OCI-LY1 (cell line): Measurements from ENCODE around the gene RAD51B.

Source experiments
- CTCF ChIP-seq: fragments of 200-600 bp; sonication (generic), shearing (Covaris generic); IDR thresholded peaks from 2 replicates; pipeline ENCODE4 v1.5.1; 2017; ENCODE audit warnings: mild to moderate bottlenecking, antibody characterized with exemption, low read length, moderate library complexity, mixed read lengths
- EZH2 ChIP-seq: fragments of 200-600 bp; sonication (generic), shearing (Covaris generic); IDR thresholded peaks from 2 replicates; pipeline ENCODE4 v1.8.0; 2017; ENCODE audit warnings: borderline replicate concordance, mixed run types, mild to moderate bottlenecking, antibody characterized with exemption, low read length, moderate library complexity, mixed read lengths

GRCh38 chr14:68578597-68578996 is 759.0 kb downstream of the RAD51B start:
- TF ChIP-seq CTCF (no peak), EZH2 (no peak)
